HepG2 (cell line): Measurements from ENCODE around the gene HSPB8. TPM values are rescaled to one million over a fixed set of nuclear protein-coding genes. Genes with fewer than 3 reads are reported as not detected.
"Not testable (repeated sequence)": the region's sequence is repeated elsewhere in the genome, so short reads cannot be mapped to it uniquely, and the experiment has no call there.

ENCODE experiments used
- ATAC-seq: fragments of 200-7000 bp; cut with Tn5 transposase; 3 replicates; pipeline ENCODE4 v1.9.1; 2020; ENCODE audit warnings: mild to moderate bottlenecking, moderate library complexity
- BruUV-seq: library from RNA; stranded (reverse); fragments of 400-500 nt; replicated peaks from 2 replicates; lab custom pipeline; 2021; lab: Mats Ljungman, UMichigan
- CTCF ChIA-PET: fragments of 300-600 bp; formaldehyde crosslinking; extraction: SDS; loops from one replicate; lab custom pipeline; 2021; ENCODE audit warnings: low total read pairs, inconsistent platforms, low intra/inter-chr PET ratio; lab: Yijun Ruan, JAX
- POLR2A ChIA-PET: fragments of 350-600 bp; sonication (Branson Sonifier 250); formaldehyde crosslinking; loops from one replicate; lab custom pipeline; 2020; ENCODE audit warnings: antibody characterized with exemption, inconsistent platforms; lab: Yijun Ruan, JAX
- DNase-seq: peaks from one replicate; pipeline ENCODE4 v3.0.0-alpha.2; 2015; ENCODE audit warnings: low spot score
- FAIRE-seq: peaks from 3 replicates; lab custom pipeline; 2011; peaks lifted over from hg19 to GRCh38; lab: Jason Lieb, UNC
- H2AFZ ChIP-seq: one replicate; pipeline ENCODE4 v1.6.1; 2011; ENCODE audit warnings: low read length, inconsistent platforms
- H3K27ac ChIP-seq: fragments of 300-600 bp; 3 replicates; pipeline ENCODE4 v1.8.0; 2011; ENCODE audit warnings: mixed run types, mild to moderate bottlenecking, mixed read lengths, low read length, inconsistent platforms; ENCODE audit not compliant: insufficient read depth; ENCODE audit errors: extremely low read length
- H3K27me3 ChIP-seq, 2 experiments: fragments of 200-600 bp in 1 of 2; 2 replicates in 1 of 2; 3 replicates in 1 of 2; pipeline versions ENCODE4 v1.6.0 to v1.8.0; 2011; ENCODE audit warnings: low read length in 2 of 2, mild to moderate bottlenecking in 2 of 2, moderate library complexity in 2 of 2, inconsistent platforms in 1 of 2; ENCODE audit not compliant: insufficient read depth in 2 of 2, control insufficient read depth in 1 of 2
- H3K36me3 ChIP-seq, 2 experiments: fragments of 200-600 bp in 1 of 2; replicated peaks in 1 of 2; 2 replicates in 1 of 2; 3 replicates in 1 of 2; pipeline versions ENCODE4 v1.5.1 to v1.8.0; 2011; ENCODE audit warnings: low read length in 2 of 2, inconsistent platforms in 1 of 2; ENCODE audit not compliant: insufficient read depth in 2 of 2, control insufficient read depth in 1 of 2
- H3K4me1 ChIP-seq: 2 replicates; pipeline ENCODE4 v1.5.1; 2012; ENCODE audit warnings: low read length, inconsistent platforms; ENCODE audit not compliant: insufficient read depth
- H3K4me2 ChIP-seq: 2 replicates; pipeline ENCODE4 v1.6.0; 2011; ENCODE audit warnings: low read depth, low read length, inconsistent platforms
- H3K4me3 ChIP-seq, 3 experiments: fragments of 200-600 bp in 1 of 3; sonication (generic), shearing (Covaris generic) in 1 of 3; replicated peaks in 1 of 3; 2 replicates each; pipeline ENCODE4 v1.5.1; 2011 to 2016; ENCODE audit warnings: low read length in 3 of 3, inconsistent platforms in 2 of 3, low read depth in 2 of 3, mild to moderate bottlenecking in 2 of 3, control low read depth in 1 of 3, mixed read lengths in 1 of 3; ENCODE audit not compliant: insufficient read depth in 1 of 3
- H3K79me2 ChIP-seq: one replicate; pipeline ENCODE4 v1.6.1; 2011; ENCODE audit warnings: low read length, inconsistent platforms; ENCODE audit not compliant: insufficient read depth
- H3K9ac ChIP-seq: 2 replicates; pipeline ENCODE4 v1.6.0; 2011; ENCODE audit warnings: mild to moderate bottlenecking, low read depth, low read length, inconsistent platforms; ENCODE audit not compliant: insufficient read depth
- H3K9me3 ChIP-seq: 2 replicates; pipeline ENCODE4 v1.5.1; 2012; ENCODE audit warnings: mild to moderate bottlenecking, low read length
- H4K20me1 ChIP-seq: 2 replicates; pipeline ENCODE4 v1.6.0; 2011; ENCODE audit warnings: inconsistent platforms, mild to moderate bottlenecking, low read length, moderate library complexity; ENCODE audit not compliant: insufficient read depth
- MAZ ChIP-seq, 2 experiments: sonication (generic) in 1 of 2; formaldehyde crosslinking in 1 of 2; IDR thresholded peaks; 2 replicates each; pipeline versions ENCODE4 v1.5.0 to v1.6.1; 2012 to 2020; ENCODE audit warnings: low read depth in 2 of 2, mild to moderate bottlenecking in 2 of 2, borderline replicate concordance in 1 of 2, improper control_type of control experiment in 1 of 2, low read length in 1 of 2, missing genetic modification reagents in 1 of 2, moderate library complexity in 1 of 2
- MBD4 ChIP-seq: IDR thresholded peaks from 2 replicates; pipeline ENCODE4 v1.6.1; 2012; ENCODE audit warnings: low read length, inconsistent platforms, borderline replicate concordance
- RELA ChIP-seq: sonication (generic); formaldehyde crosslinking; IDR thresholded peaks from 2 replicates; pipeline ENCODE4 v1.4.0; 2020; ENCODE audit warnings: missing genetic modification reagents
- TOE1 ChIP-seq: sonication (generic); formaldehyde crosslinking; IDR thresholded peaks from 2 replicates; pipeline ENCODE4 v1.4.0; 2020; ENCODE audit warnings: mild to moderate bottlenecking, missing genetic modification reagents
- ZNF614 ChIP-seq: IDR thresholded peaks from 2 replicates; pipeline ENCODE4 v1.6.1; 2018; ENCODE audit warnings: missing biosample characterization, missing genetic modification reagents, inconsistent platforms, borderline replicate concordance
- WGBS: methylation state at CpG from one replicate; pipeline ENCODE4 v1.1.6; 2017; ENCODE audit warnings: low lambda C conversion rate; 5-methylcytosine and 5-hydroxymethylcytosine counted together
- in situ Hi-C: cut with HindIII; loops from 2 replicates; pipeline ENCODE4 v1.10.0; 2017; ENCODE audit warnings: low pct_unique_long_range_greater_than_20kb; ENCODE audit not compliant: extremely low pct_ligation_motif_present
- intact Hi-C: fragments of 100-400 bp; cut with micrococcal nuclease; formaldehyde crosslinking; loops from one replicate; pipeline ENCODE4 v1.10.0; 2022; ENCODE audit not compliant: unreplicated experiment
- polyA plus RNA-seq, 8 experiments: library from polyadenylated mRNA; depleted of rRNA in 3 of 8; stranded (reverse) in 7 of 8; unstranded in 1 of 8; fragments of >200 nt; fragmentation: Illumina TruSeq in 4 of 8; extraction: Trizol in 4 of 8; gene quantifications; 2 replicates each; pipeline versions ENCODE4 v1.2.1 to v1.2.3, GENCODE V29; 2011 to 2016; ENCODE audit warnings: low read depth in 4 of 8, missing spikeins in 1 of 8, mixed read lengths in 1 of 8; ENCODE audit not compliant: insufficient read depth in 1 of 8
- total RNA-seq, 5 experiments: library from RNA; depleted of rRNA; stranded (reverse); fragments of >200 nt; fragmentation: Illumina TruSeq; extraction: Trizol; gene quantifications; 2 replicates each; pipeline ENCODE4 v1.2.3, GENCODE V29; 2016; ENCODE audit warnings: low read depth in 1 of 5
- TF ChIP-seq, protein P1 (sequence below): sonication (generic); formaldehyde crosslinking; IDR thresholded peaks from one replicate; pipeline ENCODE4 v1.5.1; 2020; ENCODE audit warnings: mild to moderate bottlenecking, missing genetic modification reagents; ENCODE audit errors: not compliant biosample characterization

The HSPB8 gene
- total and polyA plus RNA-seq, 2 of the 13 experiments (the other 11 are each of a cell fraction or from before 2014, with no cell fraction given): 0.49 to 0.54 TPM

DNA sequence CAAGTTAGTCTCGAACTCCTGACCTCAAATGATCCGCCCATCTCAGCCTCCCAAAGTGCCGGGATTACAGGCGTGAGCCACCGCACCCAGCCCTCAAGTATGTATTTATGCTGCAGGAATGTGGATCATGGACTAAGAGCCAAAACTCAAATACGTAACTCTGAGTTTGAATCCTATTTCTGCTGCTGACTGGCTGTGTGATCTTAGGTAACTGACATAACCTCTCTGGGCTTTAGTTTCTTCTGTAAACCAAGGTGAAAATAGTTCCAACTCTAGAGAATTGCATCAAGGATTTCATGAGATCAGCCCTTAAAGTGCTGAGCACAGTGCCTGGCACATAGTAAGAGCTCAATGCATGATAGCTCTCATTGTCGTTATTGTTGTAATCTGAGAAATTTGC, 37.4 kb downstream of the HSPB8 start (continued):
- TF ChIP-seq, protein P1, sequence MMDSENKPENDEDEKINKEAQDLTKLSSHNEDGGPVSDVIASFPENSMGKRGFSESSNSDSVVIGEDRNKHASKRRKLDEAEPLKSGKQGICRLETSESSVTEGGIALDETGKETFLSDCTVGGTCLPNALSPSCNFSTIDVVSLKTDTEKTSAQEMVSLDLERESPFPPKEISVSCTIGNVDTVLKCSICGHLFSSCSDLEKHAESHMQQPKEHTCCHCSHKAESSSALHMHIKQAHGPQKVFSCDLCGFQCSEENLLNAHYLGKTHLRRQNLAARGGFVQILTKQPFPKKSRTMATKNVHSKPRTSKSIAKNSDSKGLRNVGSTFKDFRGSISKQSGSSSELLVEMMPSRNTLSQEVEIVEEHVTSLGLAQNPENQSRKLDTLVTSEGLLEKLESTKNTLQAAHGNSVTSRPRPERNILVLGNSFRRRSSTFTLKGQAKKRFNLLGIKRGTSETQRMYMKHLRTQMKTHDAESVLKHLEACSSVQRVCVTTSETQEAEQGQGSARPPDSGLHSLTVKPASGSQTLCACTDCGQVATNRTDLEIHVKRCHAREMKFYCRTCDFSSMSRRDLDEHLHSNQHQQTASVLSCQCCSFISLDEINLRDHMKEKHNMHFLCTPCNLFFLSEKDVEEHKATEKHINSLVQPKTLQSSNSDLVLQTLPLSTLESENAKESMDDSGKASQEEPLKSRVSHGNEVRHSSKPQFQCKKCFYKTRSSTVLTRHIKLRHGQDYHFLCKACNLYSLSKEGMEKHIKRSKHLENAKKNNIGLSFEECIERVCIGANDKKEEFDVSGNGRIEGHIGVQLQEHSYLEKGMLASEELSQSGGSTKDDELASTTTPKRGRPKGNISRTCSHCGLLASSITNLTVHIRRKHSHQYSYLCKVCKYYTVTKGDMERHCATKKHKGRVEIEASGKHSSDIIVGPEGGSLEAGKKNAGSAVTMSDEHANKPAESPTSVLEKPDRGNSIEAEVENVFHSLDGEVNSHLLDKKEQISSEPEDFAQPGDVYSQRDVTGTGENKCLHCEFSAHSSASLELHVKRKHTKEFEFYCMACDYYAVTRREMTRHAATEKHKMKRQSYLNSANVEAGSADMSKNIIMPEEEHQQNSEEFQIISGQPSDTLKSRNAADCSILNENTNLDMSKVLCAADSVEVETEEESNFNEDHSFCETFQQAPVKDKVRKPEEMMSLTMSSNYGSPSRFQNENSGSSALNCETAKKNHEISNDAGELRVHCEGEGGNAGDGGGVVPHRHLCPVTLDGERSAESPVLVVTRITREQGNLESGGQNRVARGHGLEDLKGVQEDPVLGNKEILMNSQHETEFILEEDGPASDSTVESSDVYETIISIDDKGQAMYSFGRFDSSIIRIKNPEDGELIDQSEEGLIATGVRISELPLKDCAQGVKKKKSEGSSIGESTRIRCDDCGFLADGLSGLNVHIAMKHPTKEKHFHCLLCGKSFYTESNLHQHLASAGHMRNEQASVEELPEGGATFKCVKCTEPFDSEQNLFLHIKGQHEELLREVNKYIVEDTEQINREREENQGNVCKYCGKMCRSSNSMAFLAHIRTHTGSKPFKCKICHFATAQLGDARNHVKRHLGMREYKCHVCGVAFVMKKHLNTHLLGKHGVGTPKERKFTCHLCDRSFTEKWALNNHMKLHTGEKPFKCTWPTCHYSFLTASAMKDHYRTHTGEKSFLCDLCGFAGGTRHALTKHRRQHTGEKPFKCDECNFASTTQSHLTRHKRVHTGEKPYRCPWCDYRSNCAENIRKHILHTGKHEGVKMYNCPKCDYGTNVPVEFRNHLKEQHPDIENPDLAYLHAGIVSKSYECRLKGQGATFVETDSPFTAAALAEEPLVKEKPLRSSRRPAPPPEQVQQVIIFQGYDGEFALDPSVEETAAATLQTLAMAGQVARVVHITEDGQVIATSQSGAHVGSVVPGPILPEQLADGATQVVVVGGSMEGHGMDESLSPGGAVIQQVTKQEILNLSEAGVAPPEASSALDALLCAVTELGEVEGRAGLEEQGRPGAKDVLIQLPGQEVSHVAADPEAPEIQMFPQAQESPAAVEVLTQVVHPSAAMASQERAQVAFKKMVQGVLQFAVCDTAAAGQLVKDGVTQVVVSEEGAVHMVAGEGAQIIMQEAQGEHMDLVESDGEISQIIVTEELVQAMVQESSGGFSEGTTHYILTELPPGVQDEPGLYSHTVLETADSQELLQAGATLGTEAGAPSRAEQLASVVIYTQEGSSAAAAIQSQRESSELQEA (CRISPR knock-in tag): no peak
- TF ChIP-seq MBD4 (no peak), TOE1 (CRISPR knock-in tag) (no peak), RELA (no peak), MAZ (IDR thresholded peaks at IDR 0.05; ENCODE audit: borderline replicate concordance, low read depth, low read length) (no peak), MAZ (CRISPR knock-in tag; IDR thresholded peaks at IDR 0.05; ENCODE audit: low read depth) (no peak), ZNF614 (CRISPR knock-in tag) (no peak)

DNA sequence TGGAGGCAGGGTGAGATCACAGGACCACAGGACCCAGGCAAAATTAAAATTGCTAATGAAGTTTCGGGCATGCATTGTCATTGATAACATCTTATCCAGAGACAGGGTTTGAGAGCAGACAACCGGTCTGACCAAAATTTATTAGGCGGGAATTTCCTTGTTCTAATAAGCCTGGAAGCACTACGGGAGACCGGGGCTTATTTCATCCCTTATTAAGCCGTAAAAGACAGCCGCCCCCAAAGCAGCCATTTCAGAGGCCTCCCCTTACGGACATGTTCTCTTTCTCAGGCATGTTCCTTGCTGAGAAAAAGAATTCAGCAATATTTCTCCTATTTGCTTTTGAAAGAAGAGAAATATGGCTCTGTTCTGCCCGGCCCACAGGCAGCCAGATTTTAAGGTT, 40.1 kb downstream of the HSPB8 start:
- H3K4me3 ChIP-seq, POLR2A ChIA-PET, H3K79me2 ChIP-seq, H3K36me3 ChIP-seq, H3K27ac ChIP-seq, H2AFZ ChIP-seq, H4K20me1 ChIP-seq, FAIRE-seq, BruUV-seq, H3K9me3 ChIP-seq, intact Hi-C loops, H3K9ac ChIP-seq, H3K4me2 ChIP-seq, CTCF ChIA-PET, in situ Hi-C loops, ATAC-seq, H3K27me3 ChIP-seq, DNase-seq, H3K4me1 ChIP-seq: not testable (repeated sequence)
- 50% methylated on average over 9 of the region's 9 CpGs for WGBS
